HEK293 (cell line): ENCODE measurements around the gene CYB5D1.

Experiments
- CTCF ChIA-PET: fragments of 350-600 bp; formaldehyde crosslinking; extraction: SDS; loops from one replicate; lab custom pipeline; 2021; ENCODE audit warnings: antibody characterized with exemption; lab: Yijun Ruan, JAX
- POLR2A ChIA-PET: fragments of 300-600 bp; formaldehyde crosslinking; extraction: SDS; loops from one replicate; lab custom pipeline; 2020; ENCODE audit warnings: antibody characterized with exemption, inconsistent platforms; lab: Yijun Ruan, JAX
- H3K27ac ChIP-seq: fragments of 200-500 bp; sonication (Bioruptor generic); 2 replicates; pipeline ENCODE4 v1.5.1; 2014; ENCODE audit warnings: low read depth, low read length, control low read depth, inconsistent platforms; ENCODE audit errors: extremely low read depth
- H3K36me3 ChIP-seq, 2 experiments: fragments of 200-500 bp in 1 of 2; sonication (Bioruptor generic) in 1 of 2; 1 replicate in 1 of 2; 2 replicates in 1 of 2; pipeline ENCODE4 v1.5.1; 2014 to 2017; ENCODE audit warnings: inconsistent platforms in 2 of 2, low read length in 2 of 2; ENCODE audit not compliant: control insufficient read depth in 2 of 2, insufficient read depth in 1 of 2
- H3K4me1 ChIP-seq: fragments of 200-500 bp; sonication (Bioruptor generic); 2 replicates; pipeline ENCODE4 v1.5.1; 2014; ENCODE audit warnings: mild to moderate bottlenecking, low read length, inconsistent platforms; ENCODE audit not compliant: control insufficient read depth, insufficient read depth
- H3K4me3 ChIP-seq: 2 replicates; pipeline ENCODE4 v1.5.1; 2011; ENCODE audit warnings: low read depth, mild to moderate bottlenecking, control low read depth, low read length, moderate library complexity
- H3K9me3 ChIP-seq: fragments of 200-500 bp; sonication (Bioruptor generic); 2 replicates; pipeline ENCODE4 v1.5.1; 2014; ENCODE audit warnings: low read depth, low read length, inconsistent platforms; ENCODE audit not compliant: control insufficient read depth, insufficient read depth
- HOXC10 ChIP-seq: sonication (generic); formaldehyde crosslinking; IDR thresholded peaks from 2 replicates; pipeline ENCODE4 v1.8.1; 2023; ENCODE audit warnings: mild to moderate bottlenecking, missing genetic modification reagents
- KLF1 ChIP-seq: fragments of 450-650 bp; formaldehyde crosslinking; IDR thresholded peaks from 2 replicates; pipeline ENCODE4 v1.5.1; 2016; ENCODE audit warnings: missing biosample characterization, missing genetic modification characterization
- KLF8 ChIP-seq: fragments of 450-650 bp; formaldehyde crosslinking; IDR thresholded peaks from 2 replicates; pipeline ENCODE4 v1.5.1; 2016; ENCODE audit warnings: missing biosample characterization, missing genetic modification characterization
- PRDM1 ChIP-seq: fragments of 450-650 bp; formaldehyde crosslinking; IDR thresholded peaks from 2 replicates; pipeline ENCODE4; 2016; ENCODE audit warnings: missing biosample characterization, missing genetic modification characterization
- SP2 ChIP-seq: fragments of 450-650 bp; formaldehyde crosslinking; IDR thresholded peaks from 2 replicates; pipeline ENCODE4 v1.5.1; 2016; ENCODE audit warnings: missing biosample characterization, missing genetic modification characterization
- SP3 ChIP-seq: fragments of 450-650 bp; formaldehyde crosslinking; IDR thresholded peaks from 2 replicates; pipeline ENCODE4 v1.5.1; 2016; ENCODE audit warnings: missing biosample characterization, missing genetic modification characterization
- SP7 ChIP-seq: fragments of 450-650 bp; formaldehyde crosslinking; IDR thresholded peaks from 2 replicates; pipeline ENCODE4 v1.5.1; 2016; ENCODE audit warnings: missing biosample characterization, missing genetic modification characterization
- ZNF202 ChIP-seq: fragments of 450-650 bp; formaldehyde crosslinking; IDR thresholded peaks from 2 replicates; pipeline ENCODE4 v1.5.1; 2016; ENCODE audit warnings: missing biosample characterization, missing genetic modification characterization, borderline replicate concordance
- ZNF214 ChIP-seq: fragments of 450-650 bp; formaldehyde crosslinking; IDR thresholded peaks from 2 replicates; pipeline ENCODE4 v1.5.1; 2017; ENCODE audit warnings: missing biosample characterization, mild to moderate bottlenecking, missing genetic modification characterization, borderline replicate concordance
- ZNF223 ChIP-seq: fragments of 450-650 bp; formaldehyde crosslinking; IDR thresholded peaks from 2 replicates; pipeline ENCODE4 v1.5.1; 2016; ENCODE audit warnings: missing biosample characterization, missing genetic modification characterization
- ZNF24 ChIP-seq: fragments of 450-650 bp; formaldehyde crosslinking; IDR thresholded peaks from 2 replicates; pipeline ENCODE4 v1.5.1; 2016; ENCODE audit warnings: missing biosample characterization, missing genetic modification characterization
- ZNF311 ChIP-seq: fragments of 450-650 bp; formaldehyde crosslinking; IDR thresholded peaks from 2 replicates; pipeline ENCODE4 v1.5.1; 2017; ENCODE audit warnings: missing biosample characterization, missing genetic modification characterization, borderline replicate concordance
- ZNF335 ChIP-seq: fragments of 450-650 bp; formaldehyde crosslinking; conservative IDR thresholded peaks from 2 replicates; pipeline ENCODE4 v1.5.1; 2016; ENCODE audit warnings: missing biosample characterization, missing genetic modification characterization
- ZNF394 ChIP-seq: fragments of 450-650 bp; formaldehyde crosslinking; IDR thresholded peaks from 2 replicates; pipeline ENCODE4 v1.5.1; 2016; ENCODE audit warnings: missing biosample characterization, missing genetic modification characterization, mild to moderate bottlenecking, moderate library complexity, borderline replicate concordance
- ZNF404 ChIP-seq: fragments of 450-650 bp; formaldehyde crosslinking; IDR thresholded peaks from 2 replicates; pipeline ENCODE4 v1.5.1; 2017; ENCODE audit warnings: missing biosample characterization, missing genetic modification characterization
- ZNF521 ChIP-seq: fragments of 450-650 bp; formaldehyde crosslinking; IDR thresholded peaks from 2 replicates; pipeline ENCODE4 v1.5.1; 2017; ENCODE audit warnings: missing biosample characterization, mild to moderate bottlenecking, missing genetic modification characterization
- ZNF548 ChIP-seq: fragments of 450-650 bp; formaldehyde crosslinking; IDR thresholded peaks from 2 replicates; pipeline ENCODE4 v1.5.1; 2016; ENCODE audit warnings: missing biosample characterization, missing genetic modification characterization
- ZNF623 ChIP-seq: fragments of 450-650 bp; formaldehyde crosslinking; IDR thresholded peaks from 2 replicates; pipeline ENCODE4 v1.5.1; 2016; ENCODE audit warnings: missing biosample characterization, missing genetic modification characterization
- ZNF654 ChIP-seq: fragments of 450-650 bp; formaldehyde crosslinking; IDR thresholded peaks from 2 replicates; pipeline ENCODE4 v1.5.1; 2016; ENCODE audit warnings: low read depth, missing biosample characterization, missing genetic modification characterization
- ZNF660 ChIP-seq: fragments of 450-650 bp; IDR thresholded peaks from 2 replicates; pipeline ENCODE4 v1.5.1; 2018; ENCODE audit warnings: missing biosample characterization, mild to moderate bottlenecking, missing genetic modification characterization
- ZNF707 ChIP-seq: fragments of 450-650 bp; formaldehyde crosslinking; IDR thresholded peaks from 2 replicates; pipeline ENCODE4 v1.5.1; 2016; ENCODE audit warnings: missing biosample characterization, missing genetic modification characterization
- TF ChIP-seq, protein P1 (sequence below): fragments of 450-650 bp; formaldehyde crosslinking; IDR thresholded peaks from 2 replicates; pipeline ENCODE4 v1.5.1; 2017; ENCODE audit warnings: missing biosample characterization, missing genetic modification characterization
- TF ChIP-seq, protein P2 (sequence below): fragments of 450-650 bp; formaldehyde crosslinking; IDR thresholded peaks from 2 replicates; pipeline ENCODE4 v1.5.1; 2016; ENCODE audit warnings: missing biosample characterization, missing genetic modification characterization, low read depth
- TF ChIP-seq, protein P3 (sequence below): fragments of 450-650 bp; formaldehyde crosslinking; optimal IDR thresholded peaks from 2 replicates; pipeline ENCODE3; 2016; ENCODE audit warnings: missing biosample characterization, mild to moderate bottlenecking, missing genetic modification characterization
- TF ChIP-seq, protein P4 (sequence below): fragments of 450-650 bp; formaldehyde crosslinking; IDR thresholded peaks from 2 replicates; pipeline ENCODE4 v1.5.1; 2016; ENCODE audit warnings: missing biosample characterization, missing genetic modification characterization

Gene CYB5D1

DNA sequence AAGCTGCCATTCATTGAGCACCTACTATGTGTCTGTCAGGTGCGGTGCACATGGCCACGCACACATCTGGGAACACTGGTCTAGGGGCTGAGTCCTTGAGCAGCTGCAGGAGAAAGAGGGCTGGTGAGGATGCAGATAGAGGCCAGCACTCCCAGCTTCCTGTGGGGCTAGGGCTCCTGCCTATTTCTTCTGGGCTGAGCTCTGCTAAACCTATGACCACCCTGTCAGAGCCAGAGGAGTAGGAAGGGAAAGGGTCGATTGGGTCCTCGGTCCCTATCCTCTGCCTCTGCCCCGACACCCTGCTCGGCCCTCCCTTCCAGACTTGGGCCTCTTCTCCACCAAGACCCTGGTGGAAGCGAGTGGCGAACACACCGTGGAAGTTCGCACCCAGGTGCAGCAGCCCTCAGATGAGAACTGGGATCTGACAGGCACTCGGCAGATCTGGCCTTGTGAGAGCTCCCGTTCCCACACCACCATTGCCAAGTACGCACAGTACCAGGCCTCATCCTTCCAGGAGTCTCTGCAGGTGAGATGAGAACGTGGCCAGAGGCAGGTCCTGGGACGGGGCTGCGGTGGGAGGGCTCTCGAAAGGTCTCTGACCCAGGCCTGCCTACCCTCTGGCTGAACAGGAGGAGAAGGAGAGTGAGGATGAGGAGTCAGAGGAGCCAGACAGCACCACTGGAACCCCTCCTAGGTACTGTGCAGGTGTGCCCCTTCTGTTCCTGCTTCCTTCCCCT lies 6.9 kb upstream of the CYB5D1 start:
- Histone ChIP-seq H3K27ac (no peak overlapping the region), H3K36me3 (peaks cover 16 to 75% of the 10 kb centered on the region in 2 experiments), H3K4me1 (no peaks in the 10 kb centered on the region; the same call in 1 of the 2 replicates), H3K4me3 (no peak overlapping the region), H3K9me3 (no peaks in the 10 kb centered on the region)
- ChIA-PET CTCF (interaction anchor here (0.5 to 2.8 kb wide), 17 partner anchors 8 to 166 kb away, joined by 3 to 17 read pairs (median 3); partner anchors contain the start of gene KDM6B), POLR2A (interaction anchor here (0.6 to 1.1 kb wide), 4 partner anchors 8 to 359 kb away, joined by 3 to 6 read pairs (median 3); partner anchors contain the start of genes AURKB, KDM6B and TP53)
- TF ChIP-seq KLF1 (tag by site-specific recombination), result no peak
- TF ChIP-seq ZNF707, result no peak
- TF ChIP-seq ZNF202, result no peak
- TF ChIP-seq ZNF214 (tag by site-specific recombination), result no peak
- no peak for TF ChIP-seq ZNF404 (tag by site-specific recombination)
- TF ChIP-seq, protein P1, sequence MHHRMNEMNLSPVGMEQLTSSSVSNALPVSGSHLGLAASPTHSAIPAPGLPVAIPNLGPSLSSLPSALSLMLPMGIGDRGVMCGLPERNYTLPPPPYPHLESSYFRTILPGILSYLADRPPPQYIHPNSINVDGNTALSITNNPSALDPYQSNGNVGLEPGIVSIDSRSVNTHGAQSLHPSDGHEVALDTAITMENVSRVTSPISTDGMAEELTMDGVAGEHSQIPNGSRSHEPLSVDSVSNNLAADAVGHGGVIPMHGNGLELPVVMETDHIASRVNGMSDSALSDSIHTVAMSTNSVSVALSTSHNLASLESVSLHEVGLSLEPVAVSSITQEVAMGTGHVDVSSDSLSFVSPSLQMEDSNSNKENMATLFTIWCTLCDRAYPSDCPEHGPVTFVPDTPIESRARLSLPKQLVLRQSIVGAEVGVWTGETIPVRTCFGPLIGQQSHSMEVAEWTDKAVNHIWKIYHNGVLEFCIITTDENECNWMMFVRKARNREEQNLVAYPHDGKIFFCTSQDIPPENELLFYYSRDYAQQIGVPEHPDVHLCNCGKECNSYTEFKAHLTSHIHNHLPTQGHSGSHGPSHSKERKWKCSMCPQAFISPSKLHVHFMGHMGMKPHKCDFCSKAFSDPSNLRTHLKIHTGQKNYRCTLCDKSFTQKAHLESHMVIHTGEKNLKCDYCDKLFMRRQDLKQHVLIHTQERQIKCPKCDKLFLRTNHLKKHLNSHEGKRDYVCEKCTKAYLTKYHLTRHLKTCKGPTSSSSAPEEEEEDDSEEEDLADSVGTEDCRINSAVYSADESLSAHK (tag by site-specific recombination), result no peak
- TF ChIP-seq PRDM1 (tag by site-specific recombination), result no peak

DNA sequence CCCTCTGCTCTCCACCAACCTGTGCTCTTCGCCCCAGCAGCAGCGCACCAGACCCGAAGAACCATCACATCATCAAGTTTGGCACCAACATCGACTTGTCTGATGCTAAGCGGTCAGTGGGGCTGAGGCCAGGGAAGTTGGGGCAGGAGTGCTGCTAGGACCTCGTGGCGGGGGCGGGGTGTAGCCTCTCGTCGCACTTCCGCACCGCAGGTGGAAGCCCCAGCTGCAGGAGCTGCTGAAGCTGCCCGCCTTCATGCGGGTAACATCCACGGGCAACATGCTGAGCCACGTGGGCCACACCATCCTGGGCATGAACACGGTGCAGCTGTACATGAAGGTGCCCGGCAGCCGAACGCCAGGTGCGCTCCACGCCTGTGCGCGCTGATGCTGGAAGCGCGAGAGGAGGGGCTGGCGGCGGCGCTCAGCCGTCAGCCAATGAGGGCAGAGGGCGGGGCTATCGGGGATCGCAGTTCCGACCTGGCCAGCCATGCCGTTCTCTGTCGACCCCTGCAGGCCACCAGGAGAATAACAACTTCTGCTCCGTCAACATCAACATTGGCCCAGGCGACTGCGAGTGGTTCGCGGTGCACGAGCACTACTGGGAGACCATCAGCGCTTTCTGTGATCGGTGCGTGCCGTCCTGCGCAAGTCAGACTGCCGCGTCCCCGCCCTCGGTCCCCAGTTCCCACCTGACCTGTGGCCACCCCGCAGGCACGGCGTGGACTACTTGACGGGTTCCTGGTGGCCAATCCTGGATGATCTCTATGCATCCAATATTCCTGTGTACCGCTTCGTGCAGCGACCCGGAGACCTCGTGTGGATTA lies 6.2 kb upstream of the CYB5D1 start:
- Histone ChIP-seq H3K4me3 (no peak overlapping the region), H3K36me3 (peaks cover 16 to 68% of the 10 kb centered on the region in 2 experiments), H3K4me1 (peaks cover 5% of the 10 kb centered on the region; the same call in 1 of the 2 replicates), H3K27ac (no peak overlapping the region), H3K9me3 (no peaks in the 10 kb centered on the region)
- ChIA-PET POLR2A (no interaction called here), CTCF (interaction anchor here (0.6 to 2.8 kb wide), 10 partner anchors 9 to 108 kb away, joined by 3 to 17 read pairs (median 7); partner anchors contain the start of gene KDM6B)
- TF ChIP-seq KLF8 (tag by site-specific recombination) (0 out of 2 replicates have a peak, but pooled peaks have one; percentile 27), ZNF660 (tag by site-specific recombination) (0 out of 2 replicates have a peak, but pooled peaks have one; percentile 19), ZNF521 (tag by site-specific recombination) (no peak), SP2 (tag by site-specific recombination) (peak; percentile 55), ZNF654 (peak; percentile 31; the same call in 1 of the 2 replicates), ZNF311 (no peak), ZNF394 (tag by site-specific recombination) (no peak), ZNF548 (tag by site-specific recombination) (no peak), HOXC10 (CRISPR knock-in tag) (0 out of 2 replicates have a peak, but pooled peaks have one; percentile 70), ZNF24 (tag by site-specific recombination) (no peak), ZNF623 (tag by site-specific recombination) (no peak), SP7 (tag by site-specific recombination) (0 out of 2 replicates have a peak, but pooled peaks have one; percentile 11), ZNF223 (tag by site-specific recombination) (no peak), SP3 (tag by site-specific recombination) (peak; percentile 42; the same call in 1 of the 2 replicates), ZNF335 (tag by site-specific recombination) (peak; percentile 28; the same call in 1 of the 2 replicates)
- TF ChIP-seq, protein P2, sequence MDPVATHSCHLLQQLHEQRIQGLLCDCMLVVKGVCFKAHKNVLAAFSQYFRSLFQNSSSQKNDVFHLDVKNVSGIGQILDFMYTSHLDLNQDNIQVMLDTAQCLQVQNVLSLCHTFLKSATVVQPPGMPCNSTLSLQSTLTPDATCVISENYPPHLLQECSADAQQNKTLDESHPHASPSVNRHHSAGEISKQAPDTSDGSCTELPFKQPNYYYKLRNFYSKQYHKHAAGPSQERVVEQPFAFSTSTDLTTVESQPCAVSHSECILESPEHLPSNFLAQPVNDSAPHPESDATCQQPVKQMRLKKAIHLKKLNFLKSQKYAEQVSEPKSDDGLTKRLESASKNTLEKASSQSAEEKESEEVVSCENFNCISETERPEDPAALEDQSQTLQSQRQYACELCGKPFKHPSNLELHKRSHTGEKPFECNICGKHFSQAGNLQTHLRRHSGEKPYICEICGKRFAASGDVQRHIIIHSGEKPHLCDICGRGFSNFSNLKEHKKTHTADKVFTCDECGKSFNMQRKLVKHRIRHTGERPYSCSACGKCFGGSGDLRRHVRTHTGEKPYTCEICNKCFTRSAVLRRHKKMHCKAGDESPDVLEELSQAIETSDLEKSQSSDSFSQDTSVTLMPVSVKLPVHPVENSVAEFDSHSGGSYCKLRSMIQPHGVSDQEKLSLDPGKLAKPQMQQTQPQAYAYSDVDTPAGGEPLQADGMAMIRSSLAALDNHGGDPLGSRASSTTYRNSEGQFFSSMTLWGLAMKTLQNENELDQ (tag by site-specific recombination), result no peak
- TF ChIP-seq, protein P3, sequence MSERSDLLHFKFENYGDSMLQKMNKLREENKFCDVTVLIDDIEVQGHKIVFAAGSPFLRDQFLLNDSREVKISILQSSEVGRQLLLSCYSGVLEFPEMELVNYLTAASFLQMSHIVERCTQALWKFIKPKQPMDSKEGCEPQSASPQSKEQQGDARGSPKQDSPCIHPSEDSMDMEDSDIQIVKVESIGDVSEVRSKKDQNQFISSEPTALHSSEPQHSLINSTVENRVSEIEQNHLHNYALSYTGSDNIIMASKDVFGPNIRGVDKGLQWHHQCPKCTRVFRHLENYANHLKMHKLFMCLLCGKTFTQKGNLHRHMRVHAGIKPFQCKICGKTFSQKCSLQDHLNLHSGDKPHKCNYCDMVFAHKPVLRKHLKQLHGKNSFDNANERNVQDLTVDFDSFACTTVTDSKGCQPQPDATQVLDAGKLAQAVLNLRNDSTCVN (tag by site-specific recombination), result peak; percentile 46
- TF ChIP-seq, protein P4, sequence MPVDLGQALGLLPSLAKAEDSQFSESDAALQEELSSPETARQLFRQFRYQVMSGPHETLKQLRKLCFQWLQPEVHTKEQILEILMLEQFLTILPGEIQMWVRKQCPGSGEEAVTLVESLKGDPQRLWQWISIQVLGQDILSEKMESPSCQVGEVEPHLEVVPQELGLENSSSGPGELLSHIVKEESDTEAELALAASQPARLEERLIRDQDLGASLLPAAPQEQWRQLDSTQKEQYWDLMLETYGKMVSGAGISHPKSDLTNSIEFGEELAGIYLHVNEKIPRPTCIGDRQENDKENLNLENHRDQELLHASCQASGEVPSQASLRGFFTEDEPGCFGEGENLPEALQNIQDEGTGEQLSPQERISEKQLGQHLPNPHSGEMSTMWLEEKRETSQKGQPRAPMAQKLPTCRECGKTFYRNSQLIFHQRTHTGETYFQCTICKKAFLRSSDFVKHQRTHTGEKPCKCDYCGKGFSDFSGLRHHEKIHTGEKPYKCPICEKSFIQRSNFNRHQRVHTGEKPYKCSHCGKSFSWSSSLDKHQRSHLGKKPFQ (tag by site-specific recombination), result 0 out of 2 replicates have a peak, but pooled peaks have one; percentile 16
